ENCODE measurements around the gene MOB1A. TPM values are rescaled to one million over a fixed set of nuclear protein-coding genes. Genes with fewer than 3 reads are reported as not detected.

The MOB1A gene
- total RNA-seq, 4 donors from 2014 or later: 115 to 185 (median 133) TPM

DNA sequence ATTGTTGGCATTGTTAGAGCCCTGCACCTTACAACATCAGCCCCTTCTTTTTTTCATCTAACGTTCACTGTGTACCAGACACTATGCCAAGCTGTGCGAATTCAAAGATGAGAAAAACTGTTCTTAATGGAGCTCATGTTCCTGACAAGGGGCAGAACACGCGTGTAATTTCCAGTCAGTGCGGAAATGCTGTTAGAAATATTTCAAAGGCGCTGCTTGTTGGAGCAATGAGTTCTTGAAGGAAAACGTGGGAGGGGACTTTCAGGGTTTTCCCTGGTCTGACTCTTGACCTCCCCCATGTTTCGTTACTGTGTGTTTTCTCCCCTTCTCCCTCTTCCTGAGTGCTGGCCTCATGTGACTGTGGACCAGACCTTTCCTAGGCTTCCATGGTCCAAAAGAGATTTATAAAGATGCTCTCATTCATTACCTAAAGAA is 21.2 kb upstream of the MOB1A start:
- Histone ChIP-seq H3K36me3 (no peaks in the 10 kb centered on the region), H3K9me3 (no peaks in the 10 kb centered on the region), H3K4me3 (peak overlapping the region; percentile 49 to 69), H3K27me3 (no peaks in the 10 kb centered on the region), H3K27ac (peak overlapping the region in 2 of 4 donors; percentile 89 to 96), H3K4me1 (peaks cover 0 to 47% (median 7%) of the 10 kb centered on the region in 3 donors)
- ATAC-seq: no peak
- no peak for TF ChIP-seq EP300 (IDR thresholded peaks at IDR 0.05)
- WGBS, 2 donors (ENCODE audit: low coverage in 1 of 2): 39 to 58% methylated on average over 4 to 8 of the region's 8 CpGs

GRCh38 chr2:74199275-74199701 is 20.6 kb upstream of the MOB1A start:
- H3K4me1 ChIP-seq: peaks cover 0 to 47% (median 7%) of the 10 kb centered on the region in 3 donors
- H3K36me3 ChIP-seq: no peaks in the 10 kb centered on the region
- H3K4me3 ChIP-seq: peak overlapping the region; percentile 49 to 69
- peak; percentile 20 for ATAC-seq
- TF ChIP-seq EP300 (IDR thresholded peaks at IDR 0.05): no peak
- TF ChIP-seq POLR2AphosphoS5 (IDR thresholded peaks at IDR 0.05): peak; percentile 69
- peak in 1 of 2 donors; percentile 6 for TF ChIP-seq POLR2A (IDR thresholded peaks at IDR 0.05)
- 9% methylated on average over 15 of the region's 20 CpGs; no CpG with 5 or more reads in 1 of the 2 donors for WGBS, 2 donors (ENCODE audit: low coverage in 1 of 2)
- H3K27me3 ChIP-seq: no peaks in the 10 kb centered on the region
- no peaks in the 10 kb centered on the region for H3K9me3 ChIP-seq
- peak overlapping the region; percentile 50 to 96 (median 91) for H3K27ac ChIP-seq

DNA sequence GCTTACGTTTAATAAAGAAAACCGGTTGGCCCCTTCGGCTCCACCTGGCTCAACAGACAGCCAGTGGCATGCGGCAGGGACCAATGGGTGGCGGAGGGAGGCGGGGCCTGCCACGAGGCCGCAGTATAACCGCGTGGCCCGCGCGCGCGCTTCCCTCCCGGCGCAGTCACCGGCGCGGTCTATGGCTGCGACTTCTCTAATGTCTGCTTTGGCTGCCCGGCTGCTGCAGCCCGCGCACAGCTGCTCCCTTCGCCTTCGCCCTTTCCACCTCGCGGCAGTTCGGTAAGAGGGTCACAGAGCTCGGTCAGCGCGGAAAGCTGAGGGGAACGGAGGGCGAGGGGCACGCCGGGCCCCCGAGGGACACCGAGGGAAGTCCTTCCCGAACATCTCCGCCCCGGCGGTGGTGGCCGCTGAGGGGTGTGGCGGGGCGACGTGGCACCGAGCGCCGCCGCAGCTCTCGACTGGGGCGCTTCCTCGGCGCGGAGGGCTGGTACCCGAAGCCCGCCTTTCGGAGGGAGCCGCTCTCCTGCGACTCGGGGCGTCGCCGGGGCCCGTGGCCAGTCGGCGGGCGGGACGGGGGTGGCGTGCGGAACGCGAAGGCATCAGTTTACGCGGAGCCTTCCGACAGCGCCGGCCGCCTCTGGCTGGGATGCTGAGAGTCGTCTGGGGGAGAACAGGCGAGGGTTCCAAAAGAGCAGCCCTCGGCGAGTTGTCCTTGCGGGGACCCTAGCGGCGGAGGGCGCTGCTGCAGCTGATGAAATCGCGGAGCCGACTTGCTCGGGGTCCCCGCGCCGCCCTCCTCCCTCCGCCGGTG is 20.0 kb upstream of the MOB1A start, which contains the start of gene MTHFD2:
TSS of gene MTHFD2 (plus strand) at position 155 of the 814 bp plus-strand sequence. CDS start at position 182, 27 bp downstream.
- ATAC-seq: peak; percentile 95
- Histone ChIP-seq H3K9me3 (no peaks in the 10 kb centered on the region), H3K27me3 (peaks cover 1% of the 10 kb centered on the region), H3K36me3 (no peaks in the 10 kb centered on the region), H3K4me3 (peak within 1 kb of the TSS; percentile 49 to 69), H3K4me1 (peaks cover 0 to 47% (median 7%) of the 10 kb centered on the region in 3 donors), H3K27ac (peak within 1 kb of the TSS; percentile 50 to 96 (median 91))
- WGBS, 2 donors (ENCODE audit: low coverage in 1 of 2): no CpG with 5 or more reads among the region's 96 CpGs
- peak; percentile 54 to 63 for TF ChIP-seq POLR2A (IDR thresholded peaks at IDR 0.05)
- TF ChIP-seq EP300 (IDR thresholded peaks at IDR 0.05): no peak
- TF ChIP-seq, protein P1, sequence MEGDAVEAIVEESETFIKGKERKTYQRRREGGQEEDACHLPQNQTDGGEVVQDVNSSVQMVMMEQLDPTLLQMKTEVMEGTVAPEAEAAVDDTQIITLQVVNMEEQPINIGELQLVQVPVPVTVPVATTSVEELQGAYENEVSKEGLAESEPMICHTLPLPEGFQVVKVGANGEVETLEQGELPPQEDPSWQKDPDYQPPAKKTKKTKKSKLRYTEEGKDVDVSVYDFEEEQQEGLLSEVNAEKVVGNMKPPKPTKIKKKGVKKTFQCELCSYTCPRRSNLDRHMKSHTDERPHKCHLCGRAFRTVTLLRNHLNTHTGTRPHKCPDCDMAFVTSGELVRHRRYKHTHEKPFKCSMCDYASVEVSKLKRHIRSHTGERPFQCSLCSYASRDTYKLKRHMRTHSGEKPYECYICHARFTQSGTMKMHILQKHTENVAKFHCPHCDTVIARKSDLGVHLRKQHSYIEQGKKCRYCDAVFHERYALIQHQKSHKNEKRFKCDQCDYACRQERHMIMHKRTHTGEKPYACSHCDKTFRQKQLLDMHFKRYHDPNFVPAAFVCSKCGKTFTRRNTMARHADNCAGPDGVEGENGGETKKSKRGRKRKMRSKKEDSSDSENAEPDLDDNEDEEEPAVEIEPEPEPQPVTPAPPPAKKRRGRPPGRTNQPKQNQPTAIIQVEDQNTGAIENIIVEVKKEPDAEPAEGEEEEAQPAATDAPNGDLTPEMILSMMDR (IDR thresholded peaks at IDR 0.05): peak; percentile 57 to 91 (median 82)
- peak; percentile 90 for TF ChIP-seq POLR2AphosphoS5 (IDR thresholded peaks at IDR 0.05)

DNA sequence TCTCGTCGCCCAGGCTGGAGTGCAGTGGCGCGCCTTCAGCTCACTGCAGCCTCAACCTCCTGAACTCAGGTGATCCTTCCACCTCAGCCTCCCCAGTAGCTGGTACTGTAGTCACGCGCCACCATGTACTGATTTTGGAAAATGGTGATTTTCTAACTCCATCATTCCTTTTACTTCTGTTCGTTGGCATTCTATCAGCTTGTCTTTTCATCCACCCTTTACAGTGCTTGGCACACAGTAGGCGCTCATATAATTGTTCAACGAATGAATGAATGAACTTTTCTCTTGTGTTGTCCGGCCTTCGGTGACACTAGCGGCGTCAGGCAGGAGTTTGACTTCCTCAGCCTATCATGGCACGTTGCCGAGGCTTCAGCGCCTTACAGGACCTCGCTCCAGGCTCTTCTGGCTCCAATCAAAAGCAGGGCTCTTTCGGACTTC is 19.4 kb upstream of the MOB1A start:
- H3K4me1 ChIP-seq: peaks cover 0 to 44% (median 7%) of the 10 kb centered on the region in 3 donors
- peaks cover 4% of the 10 kb centered on the region for H3K27me3 ChIP-seq
- H3K36me3 ChIP-seq: no peaks in the 10 kb centered on the region
- H3K27ac ChIP-seq: peak overlapping the region in 3 of 4 donors; percentile 89 to 96 (median 93)
- TF ChIP-seq, protein P1 (IDR thresholded peaks at IDR 0.05): no peak
- TF ChIP-seq POLR2A (IDR thresholded peaks at IDR 0.05) (no peak), EP300 (IDR thresholded peaks at IDR 0.05) (no peak), POLR2AphosphoS5 (IDR thresholded peaks at IDR 0.05) (no peak)
- WGBS, 2 donors (ENCODE audit: low coverage in 1 of 2): 25 to 50% methylated on average over 8 to 13 of the region's 18 CpGs
- no peak for ATAC-seq
- H3K4me3 ChIP-seq: peak overlapping the region in 1 of 2 donors; percentile 69
- no peaks in the 10 kb centered on the region for H3K9me3 ChIP-seq

GRCh38 chr2:74197049-74197448 is 18.4 kb upstream of the MOB1A start:
- Histone ChIP-seq H3K4me1 (peaks cover 0 to 35% (median 7%) of the 10 kb centered on the region in 3 donors), H3K9me3 (no peaks in the 10 kb centered on the region), H3K27ac (no peak overlapping the region), H3K27me3 (peaks cover 4% of the 10 kb centered on the region), H3K36me3 (no peaks in the 10 kb centered on the region), H3K4me3 (no peak overlapping the region)
- no peak for TF ChIP-seq POLR2A (IDR thresholded peaks at IDR 0.05)
- no peak for TF ChIP-seq EP300 (IDR thresholded peaks at IDR 0.05)
- TF ChIP-seq POLR2AphosphoS5 (IDR thresholded peaks at IDR 0.05): no peak
- TF ChIP-seq, protein P1 (IDR thresholded peaks at IDR 0.05): no peak
- ATAC-seq: no peak
- 70 to 72% methylated on average over 4 of the region's 4 CpGs for WGBS, 2 donors (ENCODE audit: low coverage in 1 of 2)
